Activated CD4-positive, alpha-beta T cell treated with anti-CD3 and anti-CD28 coated beads, Interleukin-2, amount 50 U/mL, for 24 hours (primary cell): Measurements from ENCODE around the gene PRODH2.
"Not testable (repeated sequence)": the region's sequence is repeated elsewhere in the genome, so short reads cannot be mapped to it uniquely, and the experiment has no call there.

Experiments
- DNase-seq, 2 donors: peaks; one replicate each; pipeline ENCODE4 v3.0.0-alpha.2; 2020; ENCODE audit warnings: low read depth in 1 of 2, low spot score in 1 of 2

PRODH2 gene

DNA sequence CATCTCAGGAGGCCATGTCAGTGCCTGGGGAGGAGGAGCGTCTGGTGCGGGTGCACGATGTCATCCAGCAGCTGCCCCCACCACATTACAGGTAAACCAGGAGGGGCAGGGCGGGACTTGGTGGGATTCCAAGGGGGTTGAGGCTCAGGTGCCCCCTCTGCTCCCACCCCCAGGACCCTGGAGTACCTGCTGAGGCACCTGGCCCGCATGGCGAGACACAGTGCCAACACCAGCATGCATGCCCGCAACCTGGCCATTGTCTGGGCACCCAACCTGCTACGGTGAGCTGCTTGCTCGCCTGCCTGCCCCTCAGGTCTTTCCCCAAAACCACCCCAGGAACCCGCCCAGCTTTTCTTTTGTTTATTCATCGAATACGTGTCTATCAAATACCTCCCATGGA is 30.1 kb downstream of the PRODH2 start:
- no peak for DNase-seq

DNA sequence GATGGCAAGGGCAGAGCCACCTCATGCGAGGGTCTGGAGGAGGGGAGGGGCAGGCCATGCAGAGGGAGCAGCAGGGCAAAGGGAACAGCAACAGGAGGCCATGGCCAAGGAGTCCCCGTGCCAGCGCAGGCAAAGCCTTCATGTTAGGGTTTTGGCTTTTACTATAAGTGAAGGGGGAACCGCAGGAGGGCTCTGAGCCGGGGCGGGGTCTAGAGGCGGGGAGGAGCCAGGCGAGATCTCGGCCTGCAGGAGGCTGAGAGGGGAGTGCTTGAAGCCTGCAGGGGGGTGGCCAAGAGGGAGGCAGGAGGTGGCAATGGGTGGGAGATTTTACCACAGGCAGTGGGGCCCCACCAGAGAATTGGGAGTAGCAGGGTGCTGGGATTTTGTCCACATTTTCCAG is 31.0 kb downstream of the PRODH2 start:
- DNase-seq = no peak

DNA sequence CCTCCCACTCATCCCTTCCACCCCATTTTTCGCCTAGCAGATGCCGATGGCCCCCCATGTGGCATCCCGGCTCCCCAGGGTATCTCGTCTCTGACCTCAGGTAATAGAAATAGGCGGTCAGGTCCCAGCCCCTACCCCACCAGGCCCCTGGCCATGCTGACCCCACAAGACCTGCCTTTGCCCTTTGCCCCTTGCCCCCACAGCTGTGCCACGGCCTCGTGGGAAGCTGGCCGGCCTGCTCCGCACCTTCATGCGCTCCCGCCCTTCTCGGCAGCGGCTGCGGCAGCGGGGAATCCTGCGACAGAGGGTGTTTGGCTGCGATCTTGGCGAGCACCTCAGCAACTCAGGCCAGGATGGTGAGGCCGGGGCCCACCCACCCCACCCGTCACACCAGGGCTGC is 31.9 kb downstream of the PRODH2 start:
- no peak for DNase-seq

DNA sequence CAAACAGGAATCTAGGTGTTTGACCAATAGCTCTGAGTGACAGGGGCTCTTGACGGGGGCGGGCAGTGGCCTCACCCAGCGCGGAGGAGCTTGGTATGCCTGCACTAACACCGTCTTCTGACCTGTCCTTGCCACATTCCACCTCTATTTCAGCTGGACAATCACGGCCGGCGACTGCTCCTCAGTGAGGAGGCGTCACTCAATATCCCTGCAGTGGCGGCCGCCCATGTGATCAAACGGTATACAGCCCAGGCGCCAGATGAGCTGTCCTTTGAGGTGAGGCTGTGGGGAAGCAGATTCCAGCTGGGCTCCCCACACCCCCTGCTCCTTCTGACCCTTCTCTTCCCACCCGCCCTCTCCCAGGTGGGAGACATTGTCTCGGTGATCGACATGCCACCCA is 32.6 kb downstream of the PRODH2 start:
- no peak for DNase-seq

DNA sequence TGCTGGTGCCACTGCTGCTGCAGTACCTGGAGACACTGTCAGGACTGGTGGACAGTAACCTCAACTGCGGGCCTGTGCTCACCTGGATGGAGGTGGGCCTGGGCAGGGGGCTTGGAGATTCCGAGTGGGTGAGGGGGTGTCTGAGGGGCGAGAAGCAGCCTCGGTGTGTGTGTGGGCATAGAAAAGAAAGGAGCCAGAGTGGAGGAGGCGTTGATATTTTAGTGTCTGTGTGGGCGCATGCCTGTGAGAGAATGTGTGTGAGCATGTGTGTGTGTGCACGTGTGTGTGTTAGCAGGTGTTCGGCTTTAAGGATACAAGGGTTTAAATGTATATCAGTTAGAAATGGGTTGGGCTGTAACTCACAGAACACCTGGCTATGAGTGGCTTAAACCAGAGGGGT is 33.6 kb downstream of the PRODH2 start:
- DNase-seq = no peak

DNA sequence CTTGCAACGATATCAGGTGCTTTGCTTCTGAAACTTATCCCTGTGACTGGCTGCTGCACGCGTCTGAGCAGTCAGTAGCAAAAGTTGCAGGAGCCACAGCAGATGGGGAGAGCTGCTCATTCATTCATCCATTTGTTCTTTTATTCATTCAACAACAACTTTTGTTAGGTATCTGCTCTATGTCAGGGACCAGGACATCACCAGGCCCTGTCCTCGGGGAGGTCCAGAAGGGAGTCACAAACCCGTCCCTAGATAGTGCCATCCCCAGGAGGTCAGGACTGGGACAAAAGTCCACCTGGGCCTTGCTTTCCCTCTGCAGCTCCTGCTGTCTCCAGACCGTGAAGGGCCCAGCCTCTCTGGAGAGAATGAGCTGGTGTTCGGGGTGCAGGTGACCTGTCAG is 34.7 kb downstream of the PRODH2 start:
- no peak for DNase-seq

DNA sequence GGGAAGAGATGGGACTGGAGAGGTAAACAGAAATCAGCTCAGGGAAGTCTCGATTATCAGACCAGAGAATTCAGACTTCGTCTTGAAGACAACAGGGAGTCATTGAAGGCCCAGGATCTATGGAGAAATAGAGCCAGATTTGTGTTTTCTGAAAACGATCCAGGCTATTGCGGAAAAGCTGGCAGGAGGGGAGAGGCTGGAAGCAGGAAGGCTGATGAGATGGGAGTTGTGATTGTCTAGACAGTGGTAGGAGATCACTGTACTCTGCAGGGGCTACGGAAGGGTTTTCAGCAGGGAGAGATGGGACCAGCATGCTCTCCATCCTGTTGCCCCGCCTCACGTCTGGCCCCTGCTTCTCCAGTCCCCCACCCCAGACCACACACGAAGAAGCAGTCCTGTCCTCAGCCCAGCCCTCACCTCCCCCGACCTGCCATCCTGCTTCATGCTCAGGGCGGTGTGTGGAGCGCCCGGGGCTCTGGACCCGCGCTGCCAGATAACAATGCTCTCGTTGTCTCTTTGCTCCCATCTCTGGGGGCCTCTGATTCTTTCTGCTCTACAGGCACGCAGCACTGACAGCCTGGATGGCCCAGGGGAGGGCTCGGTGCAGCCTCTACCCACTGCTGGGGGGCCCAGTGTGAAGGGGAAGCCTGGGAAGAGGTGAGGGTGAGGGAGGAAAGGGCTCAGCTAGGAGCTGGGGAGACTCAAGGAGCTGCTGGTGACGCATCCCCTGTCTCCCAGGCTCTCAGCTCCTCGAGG is 35.4 kb downstream of the PRODH2 start:
- DNase-seq = no peak

- no peak for DNase-seq
These were observed 36.4 kb downstream of the PRODH2 start for GRCh38 chr19:35776102-35776788.

DNA sequence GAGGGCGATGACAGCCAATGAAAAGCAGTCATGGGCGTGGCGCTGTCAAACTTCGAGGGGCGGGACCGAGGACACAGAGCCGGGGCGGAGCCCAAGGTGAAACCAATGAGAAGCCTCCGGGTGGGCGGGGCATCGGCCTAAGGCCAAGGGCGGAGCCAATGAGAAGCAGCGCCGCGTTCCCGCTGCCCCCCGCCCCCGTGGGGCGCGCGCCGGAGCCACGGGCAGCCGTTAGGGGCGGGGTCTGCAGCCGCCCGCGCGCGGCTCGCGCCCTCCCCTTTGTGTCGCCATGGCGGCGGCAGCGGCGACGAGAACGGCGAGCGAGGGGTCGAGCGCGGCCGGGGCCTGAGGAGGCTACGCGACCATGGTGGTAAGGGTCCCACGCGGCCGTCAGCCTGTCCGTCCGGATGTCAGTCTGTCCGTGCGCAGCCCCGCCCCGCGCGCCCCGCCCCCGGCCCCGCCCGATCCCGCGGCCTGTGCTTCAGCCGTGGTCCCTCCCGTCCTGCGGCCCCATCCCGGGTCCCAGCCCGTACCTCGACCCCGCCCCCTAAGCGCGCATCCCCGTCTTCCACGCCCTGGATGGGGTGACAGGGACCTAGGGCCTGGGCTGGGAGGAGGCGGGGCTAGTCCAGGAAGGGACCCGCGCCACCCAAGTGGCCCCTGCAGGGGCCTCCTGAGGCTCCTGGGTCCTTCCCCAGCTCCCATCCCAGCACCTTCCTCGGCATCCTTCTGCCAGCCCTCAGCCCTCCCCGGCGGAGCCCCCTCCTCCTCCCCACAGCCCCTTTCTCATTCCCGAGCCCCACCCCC is 37.1 kb downstream of the PRODH2 start, which contains the start of gene ARHGAP33:
Gene ARHGAP33, plus strand, starts transcription at position 267 of the 804 bp plus-strand sequence. Its CDS starts 95 bp downstream, at position 362.
- peak; percentile 95 to 99 for DNase-seq

GRCh38 chr19:35775046-35775297 is 37.7 kb downstream of the PRODH2 start:
- DNase-seq = no peak

DNA sequence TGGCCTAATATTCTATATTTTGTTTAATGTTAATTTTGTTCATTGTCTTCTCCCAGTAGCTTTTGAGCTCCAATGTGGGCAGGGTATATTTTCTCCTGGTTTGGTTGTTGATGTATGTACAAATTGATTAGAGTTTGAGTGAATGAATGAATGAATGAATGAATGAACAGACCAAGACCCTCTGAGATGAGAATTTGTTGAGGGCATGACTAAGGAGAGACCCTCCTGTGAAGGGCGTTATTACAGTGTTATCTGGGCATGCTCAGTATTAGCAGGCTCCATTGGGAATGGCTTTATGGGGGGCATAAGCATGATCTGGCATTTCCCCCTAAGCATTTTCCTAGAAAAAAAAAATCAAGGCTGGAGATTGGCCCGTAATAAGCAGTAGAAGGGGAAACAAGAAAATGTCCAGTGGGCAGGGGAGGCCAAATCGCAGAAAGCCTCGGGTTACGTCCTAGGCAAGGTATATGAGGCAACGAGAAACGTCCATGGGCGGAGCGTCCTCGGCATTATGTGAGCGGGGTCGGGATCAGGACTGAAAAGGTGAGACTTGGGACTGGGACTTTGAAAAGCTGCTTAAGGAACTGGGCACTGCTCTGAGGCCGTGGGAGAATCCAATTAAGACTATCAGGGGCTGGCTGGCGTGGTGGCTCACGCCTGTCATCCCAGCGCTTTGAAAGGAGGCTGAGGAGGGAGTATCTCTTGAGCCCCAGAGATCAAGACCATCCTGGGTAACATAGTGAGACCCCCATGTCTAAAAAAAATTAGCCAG is 38.2 kb downstream of the PRODH2 start:
- no peak for DNase-seq

DNA sequence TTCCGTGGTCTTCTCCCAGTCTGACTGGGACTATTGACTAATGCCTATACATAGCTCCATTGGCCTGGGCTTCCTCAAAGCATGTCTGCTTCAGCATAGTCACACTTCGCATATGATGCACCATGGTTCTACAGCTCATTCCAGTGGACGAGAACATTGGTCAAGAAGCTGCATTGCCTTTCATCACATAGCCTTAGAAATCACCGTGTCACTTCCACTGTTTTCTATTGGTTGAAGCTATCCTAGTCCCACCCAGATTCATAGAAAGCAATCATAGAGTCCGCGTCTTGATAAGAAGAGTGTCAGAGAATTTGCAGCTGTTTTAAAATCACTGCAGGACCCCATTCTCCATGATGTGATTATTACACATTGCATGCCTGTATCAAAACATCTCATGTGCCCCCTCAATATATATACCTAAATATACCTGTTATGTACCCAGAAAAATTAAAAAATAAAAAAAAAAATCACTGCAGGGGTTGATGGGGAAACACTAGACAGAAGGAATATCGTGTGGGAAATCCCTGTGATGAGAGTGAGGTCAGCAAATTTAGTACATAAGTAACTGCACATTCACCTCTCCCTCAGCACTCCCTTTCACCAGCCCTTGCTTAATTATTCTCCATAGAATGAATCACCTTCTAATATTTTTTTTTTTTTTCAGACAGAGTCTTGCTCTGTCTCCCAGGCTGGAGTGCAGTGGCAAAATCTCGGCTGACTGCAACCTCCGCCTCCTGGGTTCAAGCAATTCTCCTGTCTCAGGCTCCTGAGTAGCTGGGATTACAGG is 39.4 kb downstream of the PRODH2 start:
- DNase-seq = no peak

GRCh38 chr19:35772362-35772761 is 40.3 kb downstream of the PRODH2 start:
- DNase-seq = not testable (repeated sequence)

GRCh38 chr19:35768082-35768421 is 44.6 kb downstream of the PRODH2 start:
- no peak for DNase-seq

- DNase-seq = no peak
These were observed 45.2 kb downstream of the PRODH2 start for GRCh38 chr19:35767288-35768081.

DNA sequence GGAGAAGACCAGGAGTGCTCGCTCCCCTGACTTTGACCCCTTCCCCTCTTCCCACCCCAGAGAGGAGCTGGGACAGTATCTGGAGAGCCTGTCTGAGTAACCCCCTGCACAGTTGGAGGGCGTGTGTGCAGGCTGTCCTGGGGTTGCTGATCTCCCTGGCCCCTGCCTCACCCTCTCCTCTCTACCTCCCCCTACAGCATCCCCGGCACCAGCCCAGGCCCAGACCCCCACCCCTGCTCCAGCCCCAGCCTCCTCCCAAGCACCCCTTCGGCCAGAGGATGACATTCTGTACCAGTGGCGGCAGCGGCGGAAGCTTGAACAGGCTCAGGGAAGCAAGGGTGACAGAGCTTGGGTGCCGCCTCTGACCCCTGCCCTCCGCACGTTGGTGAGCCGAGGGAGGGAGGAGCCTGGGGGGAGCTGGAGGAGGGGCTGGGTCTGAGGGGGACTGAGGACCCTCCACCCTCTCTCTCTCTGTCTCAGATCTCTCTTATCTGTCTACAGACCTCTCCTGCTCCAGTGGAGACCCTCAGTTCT is 46.0 kb downstream of the PRODH2 start:
- DNase-seq = no peak

DNA sequence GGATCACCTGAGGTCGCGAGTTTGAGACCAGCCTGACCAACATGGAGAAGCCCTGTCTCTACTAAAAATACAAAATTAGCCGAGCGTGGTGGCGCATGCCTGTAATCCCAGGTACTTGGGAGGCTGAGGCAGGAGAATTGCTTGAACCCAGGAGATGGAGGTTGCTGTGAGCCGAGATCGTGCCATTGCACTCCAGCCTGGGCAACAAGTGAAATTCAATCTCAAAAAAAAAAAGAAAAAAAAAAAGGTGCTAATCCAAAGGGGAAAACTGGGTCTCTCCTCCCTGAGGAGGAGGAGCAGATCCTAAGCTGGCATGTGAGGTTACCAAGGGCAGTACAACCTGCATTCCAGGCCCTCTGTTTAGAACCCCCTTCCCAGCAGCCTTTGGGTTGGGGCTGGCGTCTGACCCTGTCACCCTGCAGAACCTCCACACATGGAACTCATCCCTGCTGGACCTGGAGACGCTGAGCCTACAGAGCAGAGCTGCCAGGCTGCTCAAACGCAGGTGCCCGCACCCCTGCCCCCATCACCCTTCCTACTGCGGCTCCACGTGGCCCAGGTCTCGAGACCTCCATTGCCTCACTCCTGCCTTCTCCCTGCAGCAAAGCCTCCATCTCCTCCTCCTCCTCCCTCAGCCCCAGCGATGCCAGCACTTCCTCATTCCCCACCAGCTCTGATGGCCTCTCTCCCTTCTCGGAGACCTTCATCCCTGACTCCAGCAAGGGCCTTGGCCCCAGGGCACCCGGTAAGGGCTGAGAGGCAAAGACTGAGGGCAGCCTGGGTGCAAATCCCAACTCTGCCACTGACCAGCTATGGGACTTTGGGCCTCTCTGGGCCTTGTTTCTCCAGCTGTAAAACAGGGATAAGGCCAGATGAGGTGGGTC is 48.0 kb downstream of the PRODH2 start:
- no peak for DNase-seq

DNA sequence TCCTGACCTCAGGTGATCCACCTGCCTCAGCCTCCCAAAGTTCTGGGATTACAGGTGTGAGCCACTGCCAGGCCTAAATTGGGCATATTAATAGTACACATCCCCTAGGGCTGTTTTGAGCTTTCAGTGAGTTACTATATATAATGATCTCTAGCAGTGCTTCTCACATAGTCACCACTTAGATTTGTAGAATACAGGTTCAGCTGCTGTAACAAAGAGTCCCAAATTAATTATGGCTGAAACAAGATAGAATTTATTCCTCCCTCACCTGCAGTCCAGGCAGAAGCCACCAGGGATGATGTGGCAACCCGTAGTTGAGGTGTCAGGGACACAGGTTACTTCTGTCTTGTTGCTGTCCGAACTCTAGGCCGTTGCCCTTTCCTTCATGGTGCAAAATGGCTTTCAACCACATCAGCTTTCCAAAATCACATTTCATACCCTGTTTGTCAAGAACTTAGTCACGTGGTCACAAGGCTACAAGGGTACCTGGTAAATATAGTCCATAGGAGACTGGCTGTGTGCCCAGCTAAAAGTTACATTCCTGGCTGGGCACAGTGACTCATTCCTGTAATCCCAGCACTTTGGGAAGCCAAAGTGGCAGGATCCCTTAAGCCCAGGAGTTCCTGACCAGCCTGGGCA is 51.8 kb downstream of the PRODH2 start:
- DNase-seq = no peak
